ENCODE data around the gene AP1AR. TPM values are rescaled to one million over a fixed set of nuclear protein-coding genes. Genes with fewer than 3 reads are reported as not detected.

The AP1AR gene
- total RNA-seq, 1 experiment from 2014 or later: 22.4 TPM

DNA sequence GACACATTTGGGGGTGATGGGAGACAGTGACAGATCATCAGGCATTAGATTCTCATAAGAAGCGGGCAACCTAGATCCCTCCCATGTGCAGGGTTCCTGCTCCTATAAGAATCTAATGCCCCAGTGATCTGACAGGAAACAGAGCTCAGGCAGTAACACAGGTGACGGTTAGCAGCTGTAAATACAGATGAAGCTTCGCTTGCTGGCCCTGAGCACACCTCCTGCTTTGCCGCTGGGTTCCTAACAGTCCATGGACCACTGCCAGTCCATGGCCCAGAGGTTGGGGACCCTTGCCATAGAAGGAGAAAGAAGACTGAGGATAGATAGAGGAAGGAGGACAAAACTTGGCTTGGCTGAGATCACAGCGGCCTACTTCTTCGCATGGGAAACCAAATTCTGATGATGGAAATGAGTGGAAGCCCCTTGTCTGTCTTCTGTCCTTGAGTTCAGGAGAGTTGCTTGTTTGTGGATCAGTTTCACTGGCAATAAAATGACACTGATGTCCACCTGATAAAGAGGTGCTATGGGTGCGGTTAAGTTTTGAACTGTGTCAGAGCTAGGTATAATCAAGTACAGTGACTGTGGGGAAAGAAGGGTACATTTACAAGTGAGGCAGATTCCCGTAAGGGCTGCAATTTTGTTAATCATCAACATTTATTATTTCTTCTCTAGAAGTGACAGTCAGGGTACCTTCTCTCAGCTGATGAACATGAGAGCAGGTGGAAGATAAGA, 55.8 kb downstream of the AP1AR start:
- TF ChIP-seq, protein P1, sequence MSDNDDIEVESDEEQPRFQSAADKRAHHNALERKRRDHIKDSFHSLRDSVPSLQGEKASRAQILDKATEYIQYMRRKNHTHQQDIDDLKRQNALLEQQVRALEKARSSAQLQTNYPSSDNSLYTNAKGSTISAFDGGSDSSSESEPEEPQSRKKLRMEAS (CRISPR knock-in tag; IDR thresholded peaks at IDR 0.05): no peak
- TF ChIP-seq ZNF138 (CRISPR knock-in tag; conservative IDR thresholded peaks at IDR 0.05) (no peak), NFATC4 (CRISPR knock-in tag; IDR thresholded peaks at IDR 0.05) (no peak), NFE2L1 (CRISPR knock-in tag; IDR thresholded peaks at IDR 0.05) (no peak), ZNF396 (CRISPR knock-in tag; IDR thresholded peaks at IDR 0.05; ENCODE audit: borderline replicate concordance) (no peak), ZNF121 (CRISPR knock-in tag; IDR thresholded peaks at IDR 0.05) (no peak)
- TF ChIP-seq, protein P2, sequence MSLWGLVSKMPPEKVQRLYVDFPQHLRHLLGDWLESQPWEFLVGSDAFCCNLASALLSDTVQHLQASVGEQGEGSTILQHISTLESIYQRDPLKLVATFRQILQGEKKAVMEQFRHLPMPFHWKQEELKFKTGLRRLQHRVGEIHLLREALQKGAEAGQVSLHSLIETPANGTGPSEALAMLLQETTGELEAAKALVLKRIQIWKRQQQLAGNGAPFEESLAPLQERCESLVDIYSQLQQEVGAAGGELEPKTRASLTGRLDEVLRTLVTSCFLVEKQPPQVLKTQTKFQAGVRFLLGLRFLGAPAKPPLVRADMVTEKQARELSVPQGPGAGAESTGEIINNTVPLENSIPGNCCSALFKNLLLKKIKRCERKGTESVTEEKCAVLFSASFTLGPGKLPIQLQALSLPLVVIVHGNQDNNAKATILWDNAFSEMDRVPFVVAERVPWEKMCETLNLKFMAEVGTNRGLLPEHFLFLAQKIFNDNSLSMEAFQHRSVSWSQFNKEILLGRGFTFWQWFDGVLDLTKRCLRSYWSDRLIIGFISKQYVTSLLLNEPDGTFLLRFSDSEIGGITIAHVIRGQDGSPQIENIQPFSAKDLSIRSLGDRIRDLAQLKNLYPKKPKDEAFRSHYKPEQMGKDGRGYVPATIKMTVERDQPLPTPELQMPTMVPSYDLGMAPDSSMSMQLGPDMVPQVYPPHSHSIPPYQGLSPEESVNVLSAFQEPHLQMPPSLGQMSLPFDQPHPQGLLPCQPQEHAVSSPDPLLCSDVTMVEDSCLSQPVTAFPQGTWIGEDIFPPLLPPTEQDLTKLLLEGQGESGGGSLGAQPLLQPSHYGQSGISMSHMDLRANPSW (CRISPR knock-in tag; conservative IDR thresholded peaks at IDR 0.05; ENCODE audit: low read depth): no peak
- no peak for ATAC-seq
- Mint-ChIP-seq H3K4me1 (peaks cover 16% of the 10 kb centered on the region), H3K36me3 (peaks cover under 1% of the 10 kb centered on the region; the same call in 1 of the 2 replicates), H3K27ac (no peak overlapping the region), H3K27me3 (ENCODE audit: low read depth) (peaks cover 38% of the 10 kb centered on the region), H3K4me3 (no peak overlapping the region; the same call in 1 of the 2 replicates), H3K9me3 (peaks cover 11% of the 10 kb centered on the region)
- CTCF ChIA-PET: interaction anchor here (0.6 kb wide), 1 partner anchor 237 kb away, joined by 4 read pairs; no protein-coding TSS in a partner anchor
- POLR2A ChIA-PET: no interaction called here
- no peak for DNase-seq (ENCODE audit: low spot score)

DNA sequence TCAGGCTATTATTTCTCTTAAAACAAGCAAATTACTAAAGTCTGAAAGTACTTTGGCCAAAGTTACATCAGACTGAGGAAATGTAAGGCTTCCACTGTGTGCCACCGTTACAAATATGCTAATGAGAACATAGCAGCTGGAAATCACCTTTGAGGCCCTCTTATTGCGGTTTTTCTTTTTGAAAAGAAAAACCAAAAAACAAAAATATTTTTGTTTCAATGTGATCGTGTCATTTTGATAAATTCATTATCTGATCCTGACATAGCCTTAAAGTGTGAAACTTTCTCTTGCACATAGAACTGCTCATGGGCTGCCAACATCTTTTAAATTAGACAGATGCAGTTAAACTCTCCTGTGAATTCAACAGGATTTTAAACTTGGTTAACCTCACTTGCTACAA, 56.9 kb downstream of the AP1AR start:
- ATAC-seq: no peak
- CTCF ChIA-PET: no interaction called here
- DNase-seq (ENCODE audit: low spot score): no peak
- peaks cover 10% of the 10 kb centered on the region for H3K9me3 Mint-ChIP-seq
- H3K36me3 Mint-ChIP-seq: no peaks in the 10 kb centered on the region
- H3K27me3 Mint-ChIP-seq (ENCODE audit: low read depth): peaks cover 38% of the 10 kb centered on the region
- H3K27ac Mint-ChIP-seq: no peak overlapping the region
- H3K4me3 Mint-ChIP-seq: no peak overlapping the region
- peaks cover 16% of the 10 kb centered on the region for H3K4me1 Mint-ChIP-seq
- POLR2A ChIA-PET: no interaction called here
- TF ChIP-seq ZNF671 (CRISPR knock-in tag; IDR thresholded peaks at IDR 0.05) (no peak), ETV6 (CRISPR knock-in tag; IDR thresholded peaks at IDR 0.05) (no peak), NFYB (CRISPR knock-in tag; conservative IDR thresholded peaks at IDR 0.05; ENCODE audit: low read depth) (no peak), JAZF1 (CRISPR knock-in tag; IDR thresholded peaks at IDR 0.05) (no peak)
- TF ChIP-seq, protein P3, sequence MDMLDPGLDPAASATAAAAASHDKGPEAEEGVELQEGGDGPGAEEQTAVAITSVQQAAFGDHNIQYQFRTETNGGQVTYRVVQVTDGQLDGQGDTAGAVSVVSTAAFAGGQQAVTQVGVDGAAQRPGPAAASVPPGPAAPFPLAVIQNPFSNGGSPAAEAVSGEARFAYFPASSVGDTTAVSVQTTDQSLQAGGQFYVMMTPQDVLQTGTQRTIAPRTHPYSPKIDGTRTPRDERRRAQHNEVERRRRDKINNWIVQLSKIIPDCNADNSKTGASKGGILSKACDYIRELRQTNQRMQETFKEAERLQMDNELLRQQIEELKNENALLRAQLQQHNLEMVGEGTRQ (CRISPR knock-in tag; IDR thresholded peaks at IDR 0.05): no peak
- TF ChIP-seq, protein P4, sequence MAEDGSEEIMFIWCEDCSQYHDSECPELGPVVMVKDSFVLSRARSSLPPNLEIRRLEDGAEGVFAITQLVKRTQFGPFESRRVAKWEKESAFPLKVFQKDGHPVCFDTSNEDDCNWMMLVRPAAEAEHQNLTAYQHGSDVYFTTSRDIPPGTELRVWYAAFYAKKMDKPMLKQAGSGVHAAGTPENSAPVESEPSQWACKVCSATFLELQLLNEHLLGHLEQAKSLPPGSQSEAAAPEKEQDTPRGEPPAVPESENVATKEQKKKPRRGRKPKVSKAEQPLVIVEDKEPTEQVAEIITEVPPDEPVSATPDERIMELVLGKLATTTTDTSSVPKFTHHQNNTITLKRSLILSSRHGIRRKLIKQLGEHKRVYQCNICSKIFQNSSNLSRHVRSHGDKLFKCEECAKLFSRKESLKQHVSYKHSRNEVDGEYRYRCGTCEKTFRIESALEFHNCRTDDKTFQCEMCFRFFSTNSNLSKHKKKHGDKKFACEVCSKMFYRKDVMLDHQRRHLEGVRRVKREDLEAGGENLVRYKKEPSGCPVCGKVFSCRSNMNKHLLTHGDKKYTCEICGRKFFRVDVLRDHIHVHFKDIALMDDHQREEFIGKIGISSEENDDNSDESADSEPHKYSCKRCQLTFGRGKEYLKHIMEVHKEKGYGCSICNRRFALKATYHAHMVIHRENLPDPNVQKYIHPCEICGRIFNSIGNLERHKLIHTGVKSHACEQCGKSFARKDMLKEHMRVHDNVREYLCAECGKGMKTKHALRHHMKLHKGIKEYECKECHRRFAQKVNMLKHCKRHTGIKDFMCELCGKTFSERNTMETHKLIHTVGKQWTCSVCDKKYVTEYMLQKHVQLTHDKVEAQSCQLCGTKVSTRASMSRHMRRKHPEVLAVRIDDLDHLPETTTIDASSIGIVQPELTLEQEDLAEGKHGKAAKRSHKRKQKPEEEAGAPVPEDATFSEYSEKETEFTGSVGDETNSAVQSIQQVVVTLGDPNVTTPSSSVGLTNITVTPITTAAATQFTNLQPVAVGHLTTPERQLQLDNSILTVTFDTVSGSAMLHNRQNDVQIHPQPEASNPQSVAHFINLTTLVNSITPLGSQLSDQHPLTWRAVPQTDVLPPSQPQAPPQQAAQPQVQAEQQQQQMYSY (CRISPR knock-in tag; IDR thresholded peaks at IDR 0.05): no peak
- TF ChIP-seq, protein P5, sequence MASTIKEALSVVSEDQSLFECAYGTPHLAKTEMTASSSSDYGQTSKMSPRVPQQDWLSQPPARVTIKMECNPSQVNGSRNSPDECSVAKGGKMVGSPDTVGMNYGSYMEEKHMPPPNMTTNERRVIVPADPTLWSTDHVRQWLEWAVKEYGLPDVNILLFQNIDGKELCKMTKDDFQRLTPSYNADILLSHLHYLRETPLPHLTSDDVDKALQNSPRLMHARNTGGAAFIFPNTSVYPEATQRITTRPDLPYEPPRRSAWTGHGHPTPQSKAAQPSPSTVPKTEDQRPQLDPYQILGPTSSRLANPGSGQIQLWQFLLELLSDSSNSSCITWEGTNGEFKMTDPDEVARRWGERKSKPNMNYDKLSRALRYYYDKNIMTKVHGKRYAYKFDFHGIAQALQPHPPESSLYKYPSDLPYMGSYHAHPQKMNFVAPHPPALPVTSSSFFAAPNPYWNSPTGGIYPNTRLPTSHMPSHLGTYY (CRISPR knock-in tag; IDR thresholded peaks at IDR 0.05): no peak
- TF ChIP-seq, protein P6, sequence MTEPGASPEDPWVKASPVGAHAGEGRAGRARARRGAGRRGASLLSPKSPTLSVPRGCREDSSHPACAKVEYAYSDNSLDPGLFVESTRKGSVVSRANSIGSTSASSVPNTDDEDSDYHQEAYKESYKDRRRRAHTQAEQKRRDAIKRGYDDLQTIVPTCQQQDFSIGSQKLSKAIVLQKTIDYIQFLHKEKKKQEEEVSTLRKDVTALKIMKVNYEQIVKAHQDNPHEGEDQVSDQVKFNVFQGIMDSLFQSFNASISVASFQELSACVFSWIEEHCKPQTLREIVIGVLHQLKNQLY (CRISPR knock-in tag; IDR thresholded peaks at IDR 0.05): no peak
- TF ChIP-seq, protein P7, sequence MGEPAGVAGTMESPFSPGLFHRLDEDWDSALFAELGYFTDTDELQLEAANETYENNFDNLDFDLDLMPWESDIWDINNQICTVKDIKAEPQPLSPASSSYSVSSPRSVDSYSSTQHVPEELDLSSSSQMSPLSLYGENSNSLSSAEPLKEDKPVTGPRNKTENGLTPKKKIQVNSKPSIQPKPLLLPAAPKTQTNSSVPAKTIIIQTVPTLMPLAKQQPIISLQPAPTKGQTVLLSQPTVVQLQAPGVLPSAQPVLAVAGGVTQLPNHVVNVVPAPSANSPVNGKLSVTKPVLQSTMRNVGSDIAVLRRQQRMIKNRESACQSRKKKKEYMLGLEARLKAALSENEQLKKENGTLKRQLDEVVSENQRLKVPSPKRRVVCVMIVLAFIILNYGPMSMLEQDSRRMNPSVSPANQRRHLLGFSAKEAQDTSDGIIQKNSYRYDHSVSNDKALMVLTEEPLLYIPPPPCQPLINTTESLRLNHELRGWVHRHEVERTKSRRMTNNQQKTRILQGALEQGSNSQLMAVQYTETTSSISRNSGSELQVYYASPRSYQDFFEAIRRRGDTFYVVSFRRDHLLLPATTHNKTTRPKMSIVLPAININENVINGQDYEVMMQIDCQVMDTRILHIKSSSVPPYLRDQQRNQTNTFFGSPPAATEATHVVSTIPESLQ (CRISPR knock-in tag; IDR thresholded peaks at IDR 0.05): no peak
- TF ChIP-seq, protein P8, sequence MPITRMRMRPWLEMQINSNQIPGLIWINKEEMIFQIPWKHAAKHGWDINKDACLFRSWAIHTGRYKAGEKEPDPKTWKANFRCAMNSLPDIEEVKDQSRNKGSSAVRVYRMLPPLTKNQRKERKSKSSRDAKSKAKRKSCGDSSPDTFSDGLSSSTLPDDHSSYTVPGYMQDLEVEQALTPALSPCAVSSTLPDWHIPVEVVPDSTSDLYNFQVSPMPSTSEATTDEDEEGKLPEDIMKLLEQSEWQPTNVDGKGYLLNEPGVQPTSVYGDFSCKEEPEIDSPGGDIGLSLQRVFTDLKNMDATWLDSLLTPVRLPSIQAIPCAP (CRISPR knock-in tag; IDR thresholded peaks at IDR 0.05): no peak
- TF ChIP-seq, protein P9, sequence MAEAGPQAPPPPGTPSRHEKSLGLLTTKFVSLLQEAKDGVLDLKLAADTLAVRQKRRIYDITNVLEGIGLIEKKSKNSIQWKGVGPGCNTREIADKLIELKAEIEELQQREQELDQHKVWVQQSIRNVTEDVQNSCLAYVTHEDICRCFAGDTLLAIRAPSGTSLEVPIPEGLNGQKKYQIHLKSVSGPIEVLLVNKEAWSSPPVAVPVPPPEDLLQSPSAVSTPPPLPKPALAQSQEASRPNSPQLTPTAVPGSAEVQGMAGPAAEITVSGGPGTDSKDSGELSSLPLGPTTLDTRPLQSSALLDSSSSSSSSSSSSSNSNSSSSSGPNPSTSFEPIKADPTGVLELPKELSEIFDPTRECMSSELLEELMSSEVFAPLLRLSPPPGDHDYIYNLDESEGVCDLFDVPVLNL (CRISPR knock-in tag; IDR thresholded peaks at IDR 0.05; ENCODE audit: borderline replicate concordance, low read depth): no peak
- TF ChIP-seq, protein P10, sequence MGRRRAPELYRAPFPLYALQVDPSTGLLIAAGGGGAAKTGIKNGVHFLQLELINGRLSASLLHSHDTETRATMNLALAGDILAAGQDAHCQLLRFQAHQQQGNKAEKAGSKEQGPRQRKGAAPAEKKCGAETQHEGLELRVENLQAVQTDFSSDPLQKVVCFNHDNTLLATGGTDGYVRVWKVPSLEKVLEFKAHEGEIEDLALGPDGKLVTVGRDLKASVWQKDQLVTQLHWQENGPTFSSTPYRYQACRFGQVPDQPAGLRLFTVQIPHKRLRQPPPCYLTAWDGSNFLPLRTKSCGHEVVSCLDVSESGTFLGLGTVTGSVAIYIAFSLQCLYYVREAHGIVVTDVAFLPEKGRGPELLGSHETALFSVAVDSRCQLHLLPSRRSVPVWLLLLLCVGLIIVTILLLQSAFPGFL (CRISPR knock-in tag; IDR thresholded peaks at IDR 0.05; ENCODE audit: borderline replicate concordance): no peak

All from WTC11 (cell line).